K562 (cell line): ENCODE data around the gene AGL. TPM values are rescaled to one million over a fixed set of nuclear protein-coding genes. Genes with fewer than 3 reads are reported as not detected.

Source experiments
- BDP1 ChIP-seq: IDR thresholded peaks from 3 replicates; pipeline ENCODE4 v1.6.1; 2011; ENCODE audit not compliant: insufficient read length, insufficient read depth
- CBFA2T2 ChIP-seq: fragments of 450-650 bp; conservative IDR thresholded peaks from 2 replicates; pipeline ENCODE4 v1.6.1; 2017; ENCODE audit warnings: mild to moderate bottlenecking
- CXXC5 ChIP-seq: fragments of 250-450 bp; sonication (Bioruptor Pico); IDR thresholded peaks from 2 replicates; pipeline ENCODE4 v1.8.0; 2022; ENCODE audit warnings: inconsistent platforms, mild to moderate bottlenecking, moderate library complexity
- FOXJ2 ChIP-seq: fragments of 200-800 bp; sonication (Bioruptor generic); IDR thresholded peaks from 2 replicates; pipeline ENCODE4 v1.6.1; 2016; ENCODE audit warnings: missing genetic modification characterization, missing compliant biosample characterization
- FOXK2 ChIP-seq, 2 experiments: fragments of 450-650 bp; IDR thresholded peaks in 1 of 2; conservative IDR thresholded peaks in 1 of 2; 2 replicates each; pipeline ENCODE4 v1.6.1; 2016; ENCODE audit warnings: low read depth in 2 of 2, mild to moderate bottlenecking in 1 of 2
- HLTF ChIP-seq: fragments of 450-650 bp; IDR thresholded peaks from 2 replicates; pipeline ENCODE4 v1.6.1; 2016
- MTA3 ChIP-seq: fragments of 450-650 bp; formaldehyde crosslinking; IDR thresholded peaks from 2 replicates; pipeline ENCODE4 v1.6.1; 2017; ENCODE audit warnings: mild to moderate bottlenecking, borderline replicate concordance
- NCOA1 ChIP-seq: fragments of 450-650 bp; IDR thresholded peaks from 2 replicates; pipeline ENCODE4 v1.6.1; 2016; ENCODE audit warnings: low read depth
- ZNF274 ChIP-seq: IDR thresholded peaks from 2 replicates; pipeline ENCODE4 v1.6.1; 2011; ENCODE audit warnings: low read depth, mild to moderate bottlenecking, low read length, moderate library complexity, borderline replicate concordance
- polyA plus RNA-seq, 8 experiments: library from polyadenylated mRNA; depleted of rRNA in 4 of 8; stranded (reverse) in 5 of 8; unstranded in 3 of 8; fragments of >200 nt; fragmentation: Nextera tagmentation in 2 of 8; fragmentation: Illumina TruSeq in 1 of 8; extraction: Ambion mirVana in 2 of 8; extraction: Trizol in 1 of 8; gene quantifications; 2 replicates each; pipeline versions ENCODE4 v1.2.1 to v1.2.3, GENCODE V29; 2011 to 2014; ENCODE audit warnings: inconsistent platforms in 1 of 8, missing spikeins in 1 of 8
- total RNA-seq, 7 experiments: library from RNA; depleted of rRNA in 6 of 7; stranded (reverse); fragments of >200 nt in 6 of 7; fragmentation: Illumina TruSeq in 2 of 7; extraction: Trizol in 2 of 7; gene quantifications; 2 replicates each; pipeline versions ENCODE4 v1.2.1 to v1.2.3, GENCODE V29; 2011 to 2021; ENCODE audit warnings: low replicate concordance in 1 of 7
- TF ChIP-seq, protein P1 (sequence below): fragments of 450-650 bp; IDR thresholded peaks from 2 replicates; pipeline ENCODE4 v1.6.1; 2016; ENCODE audit warnings: mild to moderate bottlenecking
- TF ChIP-seq, protein P2 (sequence below), 2 experiments: fragments of 150-350 bp in 1 of 2; IDR thresholded peaks; 2 replicates each; pipeline ENCODE4 v1.6.1; 2012 to 2016; ENCODE audit warnings: low read depth in 2 of 2, low read length in 2 of 2, mild to moderate bottlenecking in 1 of 2, moderate library complexity in 1 of 2
- TF ChIP-seq, protein P3 (sequence below): fragments of 250-450 bp; sonication (Bioruptor Pico); IDR thresholded peaks from 2 replicates; pipeline ENCODE4 v1.5.0; 2021; ENCODE audit warnings: mild to moderate bottlenecking, moderate library complexity
- TF ChIP-seq, protein P4 (sequence below), 2 experiments: fragments of 450-650 bp; IDR thresholded peaks; 2 replicates each; pipeline ENCODE4 v1.6.1; 2018; ENCODE audit warnings: mild to moderate bottlenecking in 2 of 2, low read depth in 1 of 2; ENCODE audit not compliant: partially characterized antibody in 2 of 2

AGL gene
- total and polyA plus RNA-seq, 9 of the 15 experiments (the other 6 are each of a cell fraction or from before 2014, with no cell fraction given) = 6.3 to 20.4 (median 12.4) TPM

DNA sequence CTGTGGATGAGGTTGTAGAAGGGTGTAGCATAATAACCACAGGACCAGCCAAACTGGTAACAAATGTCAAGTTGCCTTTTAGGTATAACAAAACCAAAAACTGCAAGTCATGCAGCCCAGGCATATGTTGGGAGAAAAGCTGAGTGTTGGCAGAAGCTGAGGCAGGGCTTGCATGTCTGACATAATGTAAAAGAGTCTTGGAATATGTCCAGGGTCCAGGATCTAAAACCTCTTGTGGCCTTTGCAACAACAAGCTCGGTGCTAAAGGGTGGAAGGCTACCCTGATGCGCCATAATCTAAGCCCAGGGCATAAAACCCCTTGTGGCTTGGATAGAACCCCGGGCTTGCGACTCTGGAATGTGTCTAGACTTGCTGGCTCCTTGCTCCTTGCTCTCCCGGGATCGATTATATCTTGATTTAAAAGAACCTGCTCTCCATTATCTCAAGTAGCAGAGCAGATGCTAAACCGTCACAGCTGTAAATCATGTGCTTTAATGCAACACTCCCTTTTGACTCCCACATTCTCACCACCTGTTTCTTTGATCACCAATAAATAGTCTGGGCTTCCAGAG, 93.1 kb downstream of the AGL start (continued):
- TF ChIP-seq FOXJ2 (tag) (0 out of 2 replicates have a peak, but pooled peaks have one; percentile 29), CBFA2T2 (peak; percentile 88), CXXC5 (CRISPR knock-in tag) (peak; percentile 30; the same call in 1 of the 2 replicates), FOXK2 (conservative IDR thresholded peaks at IDR 0.05 in 1 of 2, IDR thresholded peaks at IDR 0.05 in 1 of 2; ENCODE audit: low read depth in 2 of 2) (peak in 1 of 2 experiments; percentile 33; a peak in 1 of 4 replicates), BDP1 (no peak), ZNF274 (no peak), MTA3 (peak; percentile 64), HLTF (no peak), NCOA1 (0 out of 2 replicates have a peak, but pooled peaks have one; percentile 34)
- TF ChIP-seq, protein P1, sequence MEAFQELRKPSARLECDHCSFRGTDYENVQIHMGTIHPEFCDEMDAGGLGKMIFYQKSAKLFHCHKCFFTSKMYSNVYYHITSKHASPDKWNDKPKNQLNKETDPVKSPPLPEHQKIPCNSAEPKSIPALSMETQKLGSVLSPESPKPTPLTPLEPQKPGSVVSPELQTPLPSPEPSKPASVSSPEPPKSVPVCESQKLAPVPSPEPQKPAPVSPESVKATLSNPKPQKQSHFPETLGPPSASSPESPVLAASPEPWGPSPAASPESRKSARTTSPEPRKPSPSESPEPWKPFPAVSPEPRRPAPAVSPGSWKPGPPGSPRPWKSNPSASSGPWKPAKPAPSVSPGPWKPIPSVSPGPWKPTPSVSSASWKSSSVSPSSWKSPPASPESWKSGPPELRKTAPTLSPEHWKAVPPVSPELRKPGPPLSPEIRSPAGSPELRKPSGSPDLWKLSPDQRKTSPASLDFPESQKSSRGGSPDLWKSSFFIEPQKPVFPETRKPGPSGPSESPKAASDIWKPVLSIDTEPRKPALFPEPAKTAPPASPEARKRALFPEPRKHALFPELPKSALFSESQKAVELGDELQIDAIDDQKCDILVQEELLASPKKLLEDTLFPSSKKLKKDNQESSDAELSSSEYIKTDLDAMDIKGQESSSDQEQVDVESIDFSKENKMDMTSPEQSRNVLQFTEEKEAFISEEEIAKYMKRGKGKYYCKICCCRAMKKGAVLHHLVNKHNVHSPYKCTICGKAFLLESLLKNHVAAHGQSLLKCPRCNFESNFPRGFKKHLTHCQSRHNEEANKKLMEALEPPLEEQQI = 0 out of 2 replicates have a peak, but pooled peaks have one; percentile 49
- TF ChIP-seq, protein P2, sequence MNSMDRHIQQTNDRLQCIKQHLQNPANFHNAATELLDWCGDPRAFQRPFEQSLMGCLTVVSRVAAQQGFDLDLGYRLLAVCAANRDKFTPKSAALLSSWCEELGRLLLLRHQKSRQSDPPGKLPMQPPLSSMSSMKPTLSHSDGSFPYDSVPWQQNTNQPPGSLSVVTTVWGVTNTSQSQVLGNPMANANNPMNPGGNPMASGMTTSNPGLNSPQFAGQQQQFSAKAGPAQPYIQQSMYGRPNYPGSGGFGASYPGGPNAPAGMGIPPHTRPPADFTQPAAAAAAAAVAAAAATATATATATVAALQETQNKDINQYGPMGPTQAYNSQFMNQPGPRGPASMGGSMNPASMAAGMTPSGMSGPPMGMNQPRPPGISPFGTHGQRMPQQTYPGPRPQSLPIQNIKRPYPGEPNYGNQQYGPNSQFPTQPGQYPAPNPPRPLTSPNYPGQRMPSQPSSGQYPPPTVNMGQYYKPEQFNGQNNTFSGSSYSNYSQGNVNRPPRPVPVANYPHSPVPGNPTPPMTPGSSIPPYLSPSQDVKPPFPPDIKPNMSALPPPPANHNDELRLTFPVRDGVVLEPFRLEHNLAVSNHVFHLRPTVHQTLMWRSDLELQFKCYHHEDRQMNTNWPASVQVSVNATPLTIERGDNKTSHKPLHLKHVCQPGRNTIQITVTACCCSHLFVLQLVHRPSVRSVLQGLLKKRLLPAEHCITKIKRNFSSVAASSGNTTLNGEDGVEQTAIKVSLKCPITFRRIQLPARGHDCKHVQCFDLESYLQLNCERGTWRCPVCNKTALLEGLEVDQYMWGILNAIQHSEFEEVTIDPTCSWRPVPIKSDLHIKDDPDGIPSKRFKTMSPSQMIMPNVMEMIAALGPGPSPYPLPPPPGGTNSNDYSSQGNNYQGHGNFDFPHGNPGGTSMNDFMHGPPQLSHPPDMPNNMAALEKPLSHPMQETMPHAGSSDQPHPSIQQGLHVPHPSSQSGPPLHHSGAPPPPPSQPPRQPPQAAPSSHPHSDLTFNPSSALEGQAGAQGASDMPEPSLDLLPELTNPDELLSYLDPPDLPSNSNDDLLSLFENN (IDR thresholded peaks at IDR 0.05; ENCODE audit: low read depth in 2 of 2, low read length in 2 of 2) = peak in 1 of 2 experiments; percentile 47; a peak in 1 of 4 replicates
- TF ChIP-seq, protein P3, sequence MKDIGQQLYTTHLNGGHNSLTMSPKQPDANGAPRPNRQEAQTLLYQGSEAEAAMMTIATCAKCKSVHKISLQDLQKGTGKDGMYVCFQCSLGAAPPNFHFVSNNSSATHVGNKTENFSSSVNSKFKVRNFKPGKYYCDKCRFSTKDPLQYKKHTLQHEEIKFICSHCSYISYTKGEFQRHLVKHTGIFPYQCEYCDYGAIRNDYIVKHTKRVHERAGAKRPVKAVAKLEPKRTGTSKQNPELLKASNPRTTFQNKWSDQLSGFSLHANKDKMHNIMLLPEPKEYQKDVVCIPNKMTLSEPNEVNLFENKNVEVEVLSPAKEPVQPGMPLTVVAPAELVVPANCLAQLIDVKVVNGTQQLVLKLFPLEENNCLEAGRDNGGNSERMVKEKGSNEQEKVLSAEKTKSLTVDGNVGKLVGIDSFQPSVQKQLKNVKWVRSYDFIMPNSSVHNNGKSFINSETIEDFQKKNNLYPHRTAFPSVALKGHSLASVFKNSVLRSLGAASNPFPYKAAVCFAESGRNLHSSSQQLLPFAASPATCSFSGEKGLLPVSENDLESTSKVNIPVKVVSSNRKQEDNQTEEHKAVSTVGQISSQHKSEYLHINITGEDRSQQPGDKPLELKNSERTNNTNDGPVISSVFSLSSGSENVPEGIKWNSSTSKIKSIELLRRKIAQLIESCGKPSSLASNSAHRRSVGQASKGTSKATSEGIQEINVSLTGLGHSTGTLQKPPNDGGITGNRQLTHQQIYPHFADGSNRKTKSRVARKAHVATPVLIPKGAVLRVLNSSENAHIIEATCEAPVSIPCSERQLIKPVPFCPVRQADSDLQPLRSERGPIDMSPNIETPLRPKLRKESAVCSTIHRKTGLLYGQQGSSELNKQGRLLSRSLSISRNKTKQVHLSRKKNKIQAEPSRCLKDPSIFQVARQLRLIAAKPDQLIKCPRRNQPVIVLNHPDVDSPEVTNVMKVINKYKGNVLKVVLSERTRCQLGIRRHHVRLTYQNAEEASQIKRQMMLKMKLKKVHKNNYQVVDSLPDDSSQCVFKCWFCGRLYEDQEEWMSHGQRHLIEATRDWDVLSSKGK = no peak
- TF ChIP-seq, protein P4, sequence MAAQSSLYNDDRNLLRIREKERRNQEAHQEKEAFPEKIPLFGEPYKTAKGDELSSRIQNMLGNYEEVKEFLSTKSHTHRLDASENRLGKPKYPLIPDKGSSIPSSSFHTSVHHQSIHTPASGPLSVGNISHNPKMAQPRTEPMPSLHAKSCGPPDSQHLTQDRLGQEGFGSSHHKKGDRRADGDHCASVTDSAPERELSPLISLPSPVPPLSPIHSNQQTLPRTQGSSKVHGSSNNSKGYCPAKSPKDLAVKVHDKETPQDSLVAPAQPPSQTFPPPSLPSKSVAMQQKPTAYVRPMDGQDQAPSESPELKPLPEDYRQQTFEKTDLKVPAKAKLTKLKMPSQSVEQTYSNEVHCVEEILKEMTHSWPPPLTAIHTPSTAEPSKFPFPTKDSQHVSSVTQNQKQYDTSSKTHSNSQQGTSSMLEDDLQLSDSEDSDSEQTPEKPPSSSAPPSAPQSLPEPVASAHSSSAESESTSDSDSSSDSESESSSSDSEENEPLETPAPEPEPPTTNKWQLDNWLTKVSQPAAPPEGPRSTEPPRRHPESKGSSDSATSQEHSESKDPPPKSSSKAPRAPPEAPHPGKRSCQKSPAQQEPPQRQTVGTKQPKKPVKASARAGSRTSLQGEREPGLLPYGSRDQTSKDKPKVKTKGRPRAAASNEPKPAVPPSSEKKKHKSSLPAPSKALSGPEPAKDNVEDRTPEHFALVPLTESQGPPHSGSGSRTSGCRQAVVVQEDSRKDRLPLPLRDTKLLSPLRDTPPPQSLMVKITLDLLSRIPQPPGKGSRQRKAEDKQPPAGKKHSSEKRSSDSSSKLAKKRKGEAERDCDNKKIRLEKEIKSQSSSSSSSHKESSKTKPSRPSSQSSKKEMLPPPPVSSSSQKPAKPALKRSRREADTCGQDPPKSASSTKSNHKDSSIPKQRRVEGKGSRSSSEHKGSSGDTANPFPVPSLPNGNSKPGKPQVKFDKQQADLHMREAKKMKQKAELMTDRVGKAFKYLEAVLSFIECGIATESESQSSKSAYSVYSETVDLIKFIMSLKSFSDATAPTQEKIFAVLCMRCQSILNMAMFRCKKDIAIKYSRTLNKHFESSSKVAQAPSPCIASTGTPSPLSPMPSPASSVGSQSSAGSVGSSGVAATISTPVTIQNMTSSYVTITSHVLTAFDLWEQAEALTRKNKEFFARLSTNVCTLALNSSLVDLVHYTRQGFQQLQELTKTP (IDR thresholded peaks at IDR 0.05; ENCODE audit: low read depth in 1 of 2, partially characterized antibody in 2 of 2) = peak; percentile 42 to 65
